Heart right ventricle (tissue), 16 donors: Measurements from ENCODE around the gene PSME2. TPM values are rescaled to one million over a fixed set of nuclear protein-coding genes. Genes with fewer than 3 reads are reported as not detected.

Experiments used
- ATAC-seq, 8 donors: fragments of 200-7000 bp; cut with Tn5 transposase; one replicate each; pipeline ENCODE4 v1.9.1; 2020; ENCODE audit warnings: mild to moderate bottlenecking in 8 of 8, moderate library complexity in 8 of 8, moderate number of reproducible peaks in 1 of 8
- DNase-seq, 2 donors: peaks; one replicate each; pipeline ENCODE4 v3.0.0-alpha.2; 2020
- H3K27ac ChIP-seq, 10 donors: fragments of 200-600 bp; sonication (generic) in 2 of 10; one replicate each; pipeline versions ENCODE4 v1.5.0 to v1.8.0; 2020 to 2022; ENCODE audit warnings: mild to moderate bottlenecking in 3 of 10
- H3K27me3 ChIP-seq, 7 donors: fragments of 200-600 bp; one replicate each; pipeline ENCODE4 v1.8.0; 2021 to 2022; ENCODE audit warnings: mild to moderate bottlenecking in 2 of 7
- H3K36me3 ChIP-seq, 9 donors: fragments of 200-600 bp; sonication (generic) in 1 of 9; one replicate each; pipeline versions ENCODE4 v1.5.0 to v1.8.0; 2020 to 2022; ENCODE audit warnings: mild to moderate bottlenecking in 2 of 9
- H3K4me1 ChIP-seq, 9 donors: fragments of 200-600 bp; sonication (generic) in 1 of 9; one replicate each; pipeline versions ENCODE4 v1.5.0 to v1.8.0; 2020 to 2022; ENCODE audit warnings: mild to moderate bottlenecking in 4 of 9
- H3K4me3 ChIP-seq, 10 donors: fragments of 200-600 bp; sonication (generic) in 2 of 10; one replicate each; pipeline versions ENCODE4 v1.5.0 to v1.8.0; 2020 to 2022; ENCODE audit warnings: mild to moderate bottlenecking in 7 of 10, moderate library complexity in 2 of 10
- H3K9me3 ChIP-seq, 11 donors: fragments of 200-600 bp in 10 of 11; sonication (generic) in 2 of 11; one replicate each; pipeline versions ENCODE4 v1.5.0 to v1.8.0; 2013 to 2022; ENCODE audit warnings: mild to moderate bottlenecking in 2 of 11, control low read depth in 1 of 11, moderate library complexity in 1 of 11
- WGBS, 2 donors: extraction: QIAGEN DNeasy Blood & Tissue Kit; methylation state at CpG; one replicate each; pipeline ENCODE4 v1.1.7; 2013; ENCODE audit warnings: inconsistent platforms in 1 of 2; 5-methylcytosine and 5-hydroxymethylcytosine counted together
- intact Hi-C, 10 donors: fragments of 100-400 bp; cut with DNase I; formaldehyde crosslinking; loops; one replicate each; pipeline versions ENCODE4 v1.11.1 to v1.14.2; 2022
- polyA plus RNA-seq, 2 donors: library from polyadenylated mRNA; stranded (reverse); fragments of 200-250 nt; gene quantifications; one replicate each; pipeline ENCODE4 v1.2.3, GENCODE V29; 2013
- total RNA-seq, 10 donors: library from RNA; stranded (reverse); fragmentation: NEBNext Ultra II Directional in 3 of 10; extraction: Animal tissue kit (Norgen Biotek cat#: 25700) in 3 of 10; gene quantifications; one replicate each; pipeline versions ENCODE4 v1.2.1 to v1.2.4, GENCODE V29; 2021 to 2023
- TF ChIP-seq, protein P1 (sequence below), 9 donors: fragments of 200-600 bp; sonication (generic) in 2 of 9; IDR thresholded peaks; one replicate each; pipeline versions ENCODE4 v1.5.0 to v1.8.0; 2021 to 2022; ENCODE audit warnings: antibody characterized with exemption in 9 of 9, mild to moderate bottlenecking in 5 of 9, moderate library complexity in 1 of 9
- donor health status: Arrhythmogenic right ventricular cardiomyopathy.
- donor health status: ischemic (EF 13 %, LVEDD 7.1; RV severe dilation, severe dysfunction).
- donor health status: healthy with polysubstance abuse.
- donor health status: DM: no; HTN: yes; CAD: no.
- donor health status: DM: no; HTN: no; CAD: no.
- donor health status: ischemic (EF 25% LVEDD 6.9; RV normal size, moderate dysfunction).
- donor health status: ischemic (EF 25% LVEDD 5.7; RV mildly dilated, moderate dysfunction).
- donor health status: healthy.
- donor health status: DM: yes; HTN: yes; CAD: no.
- donor health status: Ischemic cardiomyopathy.
- donor health status: ischemic (EF 35%, LVEDD 5.7; RV mildly dilated, moderate dysfunction).
- donor health status: nonischemic (EF 11% LVEDD 7.7; RV severe dilation, severe dysfunction).
- donor health status: DM: yes; HTN: yes; CAD: no.
- donor health status: PGD.
- donor health status: ischemic (EF 29% LVEDD 5.4; RV normal size, mild dysfunction).
- donor health status: nonischemic (EF 23%, LVEDD 6.1; RV moderate dilation, normal function).

The PSME2 gene
- total and polyA plus RNA-seq, 12 donors = 62.6 to 347 (median 85.5) TPM

DNA sequence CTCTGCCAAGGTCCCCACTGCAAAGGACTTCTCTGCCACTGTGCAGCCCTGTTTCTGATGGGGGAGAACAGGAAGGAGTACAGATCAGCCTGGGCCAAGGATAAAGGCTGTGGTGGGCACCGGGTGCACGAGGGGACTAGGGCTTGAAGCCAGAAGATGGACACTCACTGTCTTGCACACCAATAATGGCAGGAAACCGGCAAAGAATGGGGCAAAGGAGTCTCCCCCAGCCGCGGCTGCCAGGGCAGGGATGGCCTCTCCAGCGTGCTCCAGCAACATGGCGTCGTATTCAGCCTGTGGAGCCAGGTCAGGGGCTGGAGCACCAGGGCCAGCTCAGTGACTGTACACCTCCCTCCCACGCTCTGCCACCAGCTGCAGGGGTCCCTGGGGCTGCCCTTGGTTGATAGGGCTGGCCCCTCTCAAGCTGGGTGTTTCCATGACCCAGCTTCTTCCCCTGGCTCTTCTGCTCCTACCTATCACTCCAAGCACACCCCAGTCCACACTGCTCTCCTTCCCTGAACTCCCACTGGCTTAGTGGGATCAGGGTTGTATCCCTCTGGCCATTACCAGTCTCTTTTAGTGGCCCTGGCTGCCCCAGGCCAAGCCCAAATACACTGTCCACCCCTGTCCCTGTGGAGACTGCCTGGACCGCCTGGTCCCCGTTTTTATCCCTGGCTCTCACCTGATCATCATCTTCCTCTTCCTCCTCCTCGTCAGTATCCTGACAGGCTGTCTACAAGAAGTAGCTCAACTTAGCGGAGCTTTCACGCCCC is 35.9 kb upstream of the PSME2 start:
- 82 to 89% methylated on average over 14 of the region's 14 CpGs for WGBS, 2 donors
- peaks cover 0 to 100% (median 36%) of the 10 kb centered on the region in 9 donors for H3K36me3 ChIP-seq
- H3K4me3 ChIP-seq = no peak overlapping the region
- intact Hi-C loops = no loop called here
- TF ChIP-seq, protein P1, sequence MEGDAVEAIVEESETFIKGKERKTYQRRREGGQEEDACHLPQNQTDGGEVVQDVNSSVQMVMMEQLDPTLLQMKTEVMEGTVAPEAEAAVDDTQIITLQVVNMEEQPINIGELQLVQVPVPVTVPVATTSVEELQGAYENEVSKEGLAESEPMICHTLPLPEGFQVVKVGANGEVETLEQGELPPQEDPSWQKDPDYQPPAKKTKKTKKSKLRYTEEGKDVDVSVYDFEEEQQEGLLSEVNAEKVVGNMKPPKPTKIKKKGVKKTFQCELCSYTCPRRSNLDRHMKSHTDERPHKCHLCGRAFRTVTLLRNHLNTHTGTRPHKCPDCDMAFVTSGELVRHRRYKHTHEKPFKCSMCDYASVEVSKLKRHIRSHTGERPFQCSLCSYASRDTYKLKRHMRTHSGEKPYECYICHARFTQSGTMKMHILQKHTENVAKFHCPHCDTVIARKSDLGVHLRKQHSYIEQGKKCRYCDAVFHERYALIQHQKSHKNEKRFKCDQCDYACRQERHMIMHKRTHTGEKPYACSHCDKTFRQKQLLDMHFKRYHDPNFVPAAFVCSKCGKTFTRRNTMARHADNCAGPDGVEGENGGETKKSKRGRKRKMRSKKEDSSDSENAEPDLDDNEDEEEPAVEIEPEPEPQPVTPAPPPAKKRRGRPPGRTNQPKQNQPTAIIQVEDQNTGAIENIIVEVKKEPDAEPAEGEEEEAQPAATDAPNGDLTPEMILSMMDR (IDR thresholded peaks at IDR 0.05) = no peak
- no peak overlapping the region for H3K27ac ChIP-seq
- H3K4me1 ChIP-seq = peaks cover 0 to 22% (median 14%) of the 10 kb centered on the region in 9 donors
- ATAC-seq = no peak
- no peaks in the 10 kb centered on the region for H3K9me3 ChIP-seq
- H3K27me3 ChIP-seq = no peaks in the 10 kb centered on the region
- no peak for DNase-seq

DNA sequence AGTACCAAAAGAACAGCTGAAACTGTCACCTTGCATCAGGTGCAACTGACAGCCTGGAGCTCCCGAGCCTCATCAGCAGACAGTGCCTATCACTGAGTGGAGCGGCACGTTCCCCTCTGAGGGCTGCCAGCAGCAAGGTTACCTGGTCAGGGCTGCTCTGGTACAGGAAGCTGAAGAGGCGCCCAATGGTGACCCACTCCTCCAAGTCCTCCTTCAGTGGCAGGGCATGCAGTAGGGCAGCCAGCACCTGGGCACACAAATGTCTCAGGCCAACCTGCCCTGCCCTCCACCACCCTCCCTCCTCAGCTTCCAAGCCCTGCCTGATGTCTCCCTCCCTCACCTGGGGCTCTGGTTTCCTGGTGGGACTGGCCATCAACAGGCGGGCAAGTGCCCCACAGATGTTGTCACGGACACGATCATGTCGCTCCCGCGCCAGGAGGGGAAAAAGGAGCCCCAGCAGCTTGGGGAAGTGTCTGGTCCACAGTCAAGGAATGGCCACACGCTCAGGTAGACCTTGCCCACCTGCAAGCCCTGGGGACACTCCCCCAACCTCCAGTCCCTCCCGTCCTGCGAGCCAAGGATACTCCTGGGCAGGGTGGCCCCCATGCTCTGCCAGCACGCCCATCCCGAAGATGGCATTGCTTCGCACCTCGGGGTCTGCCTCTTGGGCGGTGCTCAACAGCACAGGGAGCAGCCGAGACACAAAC is 35.1 kb upstream of the PSME2 start:
- DNase-seq (no peak), ATAC-seq (no peak)
- Histone ChIP-seq H3K4me1 (peaks cover 0 to 19% (median 12%) of the 10 kb centered on the region in 9 donors), H3K27me3 (no peaks in the 10 kb centered on the region), H3K4me3 (no peak overlapping the region), H3K36me3 (peaks cover 0 to 100% (median 43%) of the 10 kb centered on the region in 9 donors), H3K27ac (no peak overlapping the region), H3K9me3 (no peaks in the 10 kb centered on the region)
- 90 to 92% methylated on average over 19 of the region's 19 CpGs for WGBS, 2 donors
- intact Hi-C loops = no loop called here
- TF ChIP-seq, protein P1 (IDR thresholded peaks at IDR 0.05) = no peak

DNA sequence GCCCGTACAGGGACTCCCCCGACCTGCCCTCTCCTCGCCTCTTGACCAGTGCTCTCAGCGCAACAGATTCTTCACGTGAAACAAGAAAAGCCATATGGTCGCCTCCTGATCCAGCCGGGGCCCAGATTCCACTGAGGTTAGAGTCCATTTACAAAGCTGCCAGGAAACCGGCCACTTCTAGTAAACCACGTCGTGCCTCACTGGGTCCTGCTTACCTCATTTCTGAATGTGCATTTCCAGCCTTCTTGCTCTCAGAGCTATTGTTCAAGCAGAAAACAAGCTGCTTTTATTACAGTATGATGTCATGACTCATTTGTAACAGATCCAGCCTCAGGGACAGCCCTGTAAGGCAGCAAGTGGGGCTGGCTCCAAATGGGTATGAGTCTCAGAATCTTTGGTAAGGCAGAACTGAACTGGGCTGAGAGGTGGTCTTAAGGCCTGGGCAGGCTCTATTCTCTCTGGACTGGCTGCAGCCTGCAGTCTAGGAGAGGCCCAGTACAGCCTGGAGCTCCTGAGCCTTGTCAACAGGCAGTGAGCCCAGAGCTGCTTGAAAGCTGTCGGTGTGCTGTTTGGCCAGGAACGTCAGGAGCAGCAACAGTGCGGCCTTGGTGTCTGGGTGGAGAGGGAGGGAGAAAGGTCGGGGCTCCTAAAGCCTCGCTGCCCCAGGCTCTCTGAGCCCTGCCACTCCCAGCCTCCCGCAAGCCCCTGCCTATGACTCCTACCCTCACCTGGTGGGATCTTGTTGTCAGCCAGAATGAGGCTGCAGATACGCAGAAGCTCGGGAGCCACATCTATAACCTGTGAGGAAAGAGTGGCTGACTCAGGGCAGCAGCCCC is 33.8 kb upstream of the PSME2 start:
- DNase-seq (no peak), ATAC-seq (peak in 7 of 8 donors; percentile 18 to 79 (median 43))
- Histone ChIP-seq H3K4me3 (no peak overlapping the region), H3K36me3 (peaks cover 0 to 99% (median 43%) of the 10 kb centered on the region in 9 donors), H3K27ac (peak overlapping the region; percentile 31 to 77 (median 64)), H3K9me3 (no peaks in the 10 kb centered on the region), H3K27me3 (no peaks in the 10 kb centered on the region), H3K4me1 (peaks cover 0 to 19% (median 12%) of the 10 kb centered on the region in 9 donors)
- TF ChIP-seq, protein P1 (IDR thresholded peaks at IDR 0.05) = no peak
- intact Hi-C loops = no loop called here
- whole genome bisulfite sequencing, 2 donors = 77 to 84% methylated on average over 18 of the region's 18 CpGs
